Measurements from ENCODE around the gene PACRG.

Gene PACRG

DNA sequence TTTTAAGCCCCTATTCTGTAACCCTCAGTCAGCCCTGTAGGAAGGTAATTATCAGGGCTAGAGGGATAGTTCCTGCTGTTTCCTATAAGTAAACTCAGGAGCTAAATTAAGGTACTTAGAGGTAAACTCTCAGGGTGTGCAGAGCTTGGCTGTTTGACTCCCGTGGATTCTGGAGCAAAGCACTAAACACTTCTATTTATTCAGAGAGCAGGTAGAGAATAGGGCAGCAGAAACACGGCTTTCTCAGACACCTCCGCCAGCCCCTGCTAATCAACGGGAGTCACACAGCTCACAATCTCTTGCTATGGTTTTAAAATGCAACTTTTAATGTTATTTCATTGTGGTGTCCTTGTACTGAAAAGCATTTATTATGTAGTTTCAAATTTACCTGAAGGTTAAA is 22.0 kb upstream of the PACRG start:
- no peak overlapping the region for H3K27ac ChIP-seq
- ChIA-PET CTCF (no interaction called here), POLR2A (ENCODE audit: low non-redundant PET) (no interaction called here)
- TF ChIP-seq, protein P1, sequence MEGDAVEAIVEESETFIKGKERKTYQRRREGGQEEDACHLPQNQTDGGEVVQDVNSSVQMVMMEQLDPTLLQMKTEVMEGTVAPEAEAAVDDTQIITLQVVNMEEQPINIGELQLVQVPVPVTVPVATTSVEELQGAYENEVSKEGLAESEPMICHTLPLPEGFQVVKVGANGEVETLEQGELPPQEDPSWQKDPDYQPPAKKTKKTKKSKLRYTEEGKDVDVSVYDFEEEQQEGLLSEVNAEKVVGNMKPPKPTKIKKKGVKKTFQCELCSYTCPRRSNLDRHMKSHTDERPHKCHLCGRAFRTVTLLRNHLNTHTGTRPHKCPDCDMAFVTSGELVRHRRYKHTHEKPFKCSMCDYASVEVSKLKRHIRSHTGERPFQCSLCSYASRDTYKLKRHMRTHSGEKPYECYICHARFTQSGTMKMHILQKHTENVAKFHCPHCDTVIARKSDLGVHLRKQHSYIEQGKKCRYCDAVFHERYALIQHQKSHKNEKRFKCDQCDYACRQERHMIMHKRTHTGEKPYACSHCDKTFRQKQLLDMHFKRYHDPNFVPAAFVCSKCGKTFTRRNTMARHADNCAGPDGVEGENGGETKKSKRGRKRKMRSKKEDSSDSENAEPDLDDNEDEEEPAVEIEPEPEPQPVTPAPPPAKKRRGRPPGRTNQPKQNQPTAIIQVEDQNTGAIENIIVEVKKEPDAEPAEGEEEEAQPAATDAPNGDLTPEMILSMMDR (conservative IDR thresholded peaks at IDR 0.05; ENCODE audit: low read depth) = no peak
- no peak for DNase-seq (ENCODE audit: low spot score)

DNA sequence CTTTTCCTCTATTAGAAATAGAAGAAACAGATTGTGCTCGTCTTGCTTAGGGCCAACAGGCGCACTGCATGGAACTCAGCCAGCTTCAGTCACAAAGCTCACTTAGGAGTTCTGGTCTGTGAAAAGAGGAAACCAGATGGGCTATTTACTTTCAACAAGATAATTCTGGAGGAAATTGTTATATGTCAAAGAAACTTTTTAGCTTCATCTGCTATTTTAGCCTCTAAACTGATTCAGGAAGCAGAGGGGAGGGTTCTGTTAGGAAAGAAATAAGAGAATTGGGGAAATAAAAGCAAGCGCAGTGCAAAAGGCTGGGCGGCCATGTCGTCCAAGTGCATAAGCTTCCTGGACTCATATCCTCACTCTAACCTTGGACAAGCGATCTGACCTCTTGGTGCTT is 21.5 kb upstream of the PACRG start:
- H3K27ac ChIP-seq = no peak overlapping the region
- TF ChIP-seq, protein P1 (conservative IDR thresholded peaks at IDR 0.05; ENCODE audit: low read depth) = no peak
- no peak for DNase-seq (ENCODE audit: low spot score)
- ChIA-PET POLR2A (ENCODE audit: low non-redundant PET) (no interaction called here), CTCF (no interaction called here)

DNA sequence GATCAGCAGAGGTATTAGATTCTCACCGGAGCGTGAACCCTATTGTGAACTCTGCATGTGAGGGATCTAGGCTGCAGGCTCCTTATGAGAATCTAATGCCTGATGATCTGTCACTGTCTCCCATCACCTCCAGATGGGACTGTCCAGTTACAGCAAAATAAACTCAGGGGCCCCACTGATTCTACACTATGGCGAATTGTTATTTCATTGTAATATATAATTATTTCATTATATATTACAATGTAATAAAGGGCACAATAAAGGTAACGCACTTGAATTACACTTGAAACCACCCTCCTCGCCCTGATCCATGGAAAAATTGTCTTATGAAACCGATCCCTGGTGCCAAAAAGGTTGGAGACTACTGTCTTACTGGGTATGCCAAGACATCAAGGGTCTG is 18.8 kb upstream of the PACRG start:
- ChIA-PET POLR2A (ENCODE audit: low non-redundant PET) (no interaction called here), CTCF (no interaction called here)
- DNase-seq (ENCODE audit: low spot score) = no peak
- no peak overlapping the region for H3K27ac ChIP-seq
- TF ChIP-seq, protein P1 (conservative IDR thresholded peaks at IDR 0.05; ENCODE audit: low read depth) = no peak

DNA sequence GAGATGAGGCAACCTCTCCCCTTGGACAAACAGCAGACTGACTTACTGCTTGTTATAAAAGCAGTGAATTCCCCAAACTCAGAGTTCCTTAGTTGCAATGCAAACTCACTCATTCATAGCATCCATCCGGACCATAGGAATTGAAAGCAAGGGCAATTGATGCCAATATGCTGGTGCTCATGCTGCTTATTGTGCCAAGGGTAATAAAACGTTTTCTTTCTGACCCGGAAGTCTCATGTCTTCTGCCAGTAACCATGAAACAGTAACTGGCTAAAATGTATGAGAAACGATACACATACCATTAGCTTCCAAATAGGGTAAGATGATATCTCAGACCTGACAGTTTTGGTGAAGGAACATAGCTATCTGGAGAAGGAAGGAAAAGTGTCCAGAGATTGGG is 18.3 kb upstream of the PACRG start:
- no peak overlapping the region for H3K27ac ChIP-seq
- ChIA-PET CTCF (no interaction called here), POLR2A (ENCODE audit: low non-redundant PET) (no interaction called here)
- DNase-seq (ENCODE audit: low spot score) = no peak
- TF ChIP-seq, protein P1 (conservative IDR thresholded peaks at IDR 0.05; ENCODE audit: low read depth) = no peak

DNA sequence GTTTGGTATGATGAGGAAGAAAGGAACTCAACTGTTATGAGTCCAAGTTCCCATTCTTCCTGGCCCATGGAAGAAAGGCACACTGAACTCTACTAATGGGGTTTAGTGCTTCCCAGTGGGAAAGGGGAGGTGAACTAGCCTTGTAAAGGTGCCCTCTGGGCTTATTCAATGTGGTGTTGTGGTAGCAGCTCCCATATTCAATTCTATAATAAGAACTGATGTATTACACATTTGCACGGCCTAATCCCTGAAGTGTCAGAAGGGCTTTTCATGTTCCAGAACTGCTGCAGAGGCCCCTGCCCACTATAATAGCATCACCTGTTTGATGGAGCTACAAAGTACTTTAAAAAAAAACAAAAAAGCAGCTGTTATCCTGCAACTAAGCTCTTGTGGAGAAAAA is 17.4 kb upstream of the PACRG start:
- no peak for DNase-seq (ENCODE audit: low spot score)
- ChIA-PET POLR2A (ENCODE audit: low non-redundant PET) (no interaction called here), CTCF (interaction anchor here (0.6 kb wide), 1 partner anchor 69 kb away, joined by 3 read pairs; no protein-coding TSS in a partner anchor)
- TF ChIP-seq, protein P1 (conservative IDR thresholded peaks at IDR 0.05; ENCODE audit: low read depth) = no peak
- H3K27ac ChIP-seq = no peak overlapping the region

DNA sequence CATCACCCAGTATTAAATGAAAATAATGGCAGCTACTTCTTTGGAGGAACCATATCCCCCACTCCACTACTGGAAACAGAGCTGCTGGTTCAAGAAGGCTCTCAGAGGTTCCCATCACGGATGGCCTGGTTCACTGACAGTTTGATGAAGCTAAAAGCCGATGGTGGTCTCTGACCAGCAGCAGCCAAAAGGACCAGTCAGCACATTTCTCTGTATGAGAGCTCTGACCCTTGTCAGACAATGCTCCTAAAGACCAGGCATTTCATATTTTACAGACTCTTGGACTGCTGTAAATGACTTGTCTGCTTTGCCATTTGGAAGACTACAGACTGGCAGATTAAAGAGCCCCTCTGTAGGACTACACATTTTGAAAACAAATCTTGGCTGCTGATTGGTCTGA is 16.8 kb upstream of the PACRG start:
- CTCF ChIA-PET = interaction anchor here (0.6 kb wide), 1 partner anchor 69 kb away, joined by 3 read pairs; no protein-coding TSS in a partner anchor
- POLR2A ChIA-PET (ENCODE audit: low non-redundant PET) = no interaction called here

More for the DNA sequence above, 16.8 kb upstream of the PACRG start:
- DNase-seq (ENCODE audit: low spot score) = no peak
- H3K27ac ChIP-seq = no peak overlapping the region
- TF ChIP-seq, protein P1 (conservative IDR thresholded peaks at IDR 0.05; ENCODE audit: low read depth) = no peak

All from RWPE1 (cell line).